ENCODE measurements around the gene CNTN5. TPM values are rescaled to one million over a fixed set of nuclear protein-coding genes. Genes with fewer than 3 reads are reported as not detected.

Gene CNTN5
- polyA plus RNA-seq, 1 donor (not counting 4 experiments of a cell fraction or from before 2014, with no cell fraction given), result not detected

DNA sequence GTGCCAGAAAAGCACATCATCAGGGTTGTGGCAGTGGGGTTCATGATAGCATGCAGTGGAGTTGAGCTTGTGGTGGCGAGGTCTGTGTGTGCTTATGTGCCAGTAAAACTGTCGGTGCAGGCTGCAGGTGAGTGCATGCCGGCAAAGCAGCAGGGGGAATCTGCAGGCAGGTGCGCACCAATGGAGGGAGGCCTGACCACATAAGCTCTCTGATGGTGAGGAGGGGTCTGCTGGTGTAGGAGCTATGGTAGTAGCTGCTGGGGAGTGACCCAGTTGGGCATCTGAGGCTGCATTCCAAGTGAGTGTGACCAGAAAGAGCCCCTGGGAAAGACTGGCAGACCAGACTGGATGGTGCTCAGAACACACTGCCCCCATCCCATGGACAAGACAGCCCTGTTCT, 121.5 kb downstream of the CNTN5 start:
- TF ChIP-seq EZH2 (IDR thresholded peaks at IDR 0.05; ENCODE audit: low read length) (no peak), CTCF (optimal IDR thresholded peaks at IDR 0.05 in 1 of 3, IDR thresholded peaks at IDR 0.05 in 1 of 3, conservative IDR thresholded peaks at IDR 0.05 in 1 of 3; ENCODE audit: extremely low read depth in 1 of 3, insufficient read depth in 2 of 3, low read length in 3 of 3) (no peak)
- H3K9ac ChIP-seq (ENCODE audit: control insufficient read depth, extremely low read depth, insufficient read depth, low read length), result no peak overlapping the region
- H3K9me3 ChIP-seq (ENCODE audit: control insufficient read depth, low read depth, low read length), result no peaks in the 10 kb centered on the region
- H3K27ac ChIP-seq (ENCODE audit: control insufficient read depth, insufficient read depth, low read length), result no peak overlapping the region
- dilution Hi-C loops (cut with MboI; ENCODE audit: extremely low pct_ligation_motif_present, low sequenced_read_pairs), result no loop called here
- no peaks in the 10 kb centered on the region for H3K9me1 ChIP-seq (ENCODE audit: control insufficient read depth, extremely low read depth, insufficient read depth, low read length)
- H3K36me3 ChIP-seq (ENCODE audit: control insufficient read depth in 2 of 2, extremely low read depth in 1 of 2, insufficient read depth in 2 of 2, low read length in 2 of 2), result no peaks in the 10 kb centered on the region
- H3K4me3 ChIP-seq (ENCODE audit: control insufficient read depth in 2 of 3, extremely low read depth in 1 of 3, insufficient read depth in 2 of 3, low read depth in 1 of 3, low read length in 3 of 3), result no peak overlapping the region
- no peaks in the 10 kb centered on the region for H4K20me1 ChIP-seq (ENCODE audit: control insufficient read depth, extremely low read depth, insufficient read depth, low read length)
- FAIRE-seq, result no peak
- H3K4me2 ChIP-seq (ENCODE audit: control insufficient read depth, extremely low read depth, insufficient read depth, low read depth, low read length), result no peak overlapping the region
- no peak overlapping the region for H2AFZ ChIP-seq (ENCODE audit: control insufficient read depth, low read length)
- H3K79me2 ChIP-seq (ENCODE audit: control insufficient read depth, insufficient read depth, low read length), result no peaks in the 10 kb centered on the region
- H3K4me1 ChIP-seq (ENCODE audit: control insufficient read depth, extremely low read depth, insufficient read depth, low read length), result no peaks in the 10 kb centered on the region
- no peak for DNase-seq (ENCODE audit: low read depth, low spot score)
- H3K27me3 ChIP-seq (ENCODE audit: control insufficient read depth, extremely low read depth, insufficient read depth, low read length), result no peaks in the 10 kb centered on the region

- H3K79me2 ChIP-seq (ENCODE audit: control insufficient read depth, insufficient read depth, low read length), result no peaks in the 10 kb centered on the region
- no peak overlapping the region for H3K27ac ChIP-seq (ENCODE audit: control insufficient read depth, insufficient read depth, low read length)
- no peak overlapping the region for H2AFZ ChIP-seq (ENCODE audit: control insufficient read depth, low read length)
- no peaks in the 10 kb centered on the region for H3K27me3 ChIP-seq (ENCODE audit: control insufficient read depth, extremely low read depth, insufficient read depth, low read length)
- DNase-seq (ENCODE audit: low read depth, low spot score) (no peak), FAIRE-seq (no peak)
- no peak overlapping the region for H3K4me2 ChIP-seq (ENCODE audit: control insufficient read depth, extremely low read depth, insufficient read depth, low read depth, low read length)
- H3K9ac ChIP-seq (ENCODE audit: control insufficient read depth, extremely low read depth, insufficient read depth, low read length), result no peak overlapping the region
- no peaks in the 10 kb centered on the region for H3K9me1 ChIP-seq (ENCODE audit: control insufficient read depth, extremely low read depth, insufficient read depth, low read length)
- H4K20me1 ChIP-seq (ENCODE audit: control insufficient read depth, extremely low read depth, insufficient read depth, low read length), result no peaks in the 10 kb centered on the region
- no peak for TF ChIP-seq CTCF (optimal IDR thresholded peaks at IDR 0.05 in 1 of 3, IDR thresholded peaks at IDR 0.05 in 1 of 3, conservative IDR thresholded peaks at IDR 0.05 in 1 of 3; ENCODE audit: extremely low read depth in 1 of 3, insufficient read depth in 2 of 3, low read length in 3 of 3)
- no peak for TF ChIP-seq EZH2 (IDR thresholded peaks at IDR 0.05; ENCODE audit: low read length)
- no peaks in the 10 kb centered on the region for H3K4me1 ChIP-seq (ENCODE audit: control insufficient read depth, extremely low read depth, insufficient read depth, low read length)
- H3K9me3 ChIP-seq (ENCODE audit: control insufficient read depth, low read depth, low read length), result no peaks in the 10 kb centered on the region
- dilution Hi-C loops (cut with MboI; ENCODE audit: extremely low pct_ligation_motif_present, low sequenced_read_pairs), result no loop called here
- no peak overlapping the region for H3K4me3 ChIP-seq (ENCODE audit: control insufficient read depth in 2 of 3, extremely low read depth in 1 of 3, insufficient read depth in 2 of 3, low read depth in 1 of 3, low read length in 3 of 3)
- H3K36me3 ChIP-seq (ENCODE audit: control insufficient read depth in 2 of 2, extremely low read depth in 1 of 2, insufficient read depth in 2 of 2, low read length in 2 of 2), result no peaks in the 10 kb centered on the region
Measured at GRCh38 chr11:99148352-99148751, 127.6 kb downstream of the CNTN5 start.
